Melanocyte of skin (primary cell): ENCODE results near the gene TARM1. TPM values are rescaled to one million over a fixed set of nuclear protein-coding genes. Genes with fewer than 3 reads are reported as not detected.

ENCODE experiments used
- small RNA-seq, 2 donors: library from RNA; depleted of rRNA; stranded (forward); fragments of <200 nt; gene quantifications; one replicate each; pipeline ENCODE3, GENCODE V24; 2012
- total RNA-seq, 2 donors: library from RNA; depleted of rRNA; stranded (reverse); fragments of >200 nt; gene quantifications; 2 replicates each; pipeline ENCODE4 v1.2.3, GENCODE V29; 2012

TARM1 gene
- not detected for total RNA-seq

GRCh38 chr19:54081032-54081431 is at the start of gene TARM1:
Gene TARM1, minus strand, starts transcription at chr19:54081365. Its CDS starts 25 bp downstream, at chr19:54081340.

GRCh38 chr19:54115109-54116063 is 34.2 kb upstream of the TARM1 start, which contains the start of the genes PRPF31 and TFPT:
Gene PRPF31, plus strand, starts transcription at chr19:54115754. Its CDS starts 2,525 bp downstream, at chr19:54118279.
Gene TFPT, minus strand, starts transcription at chr19:54115657. Its CDS starts 388 bp downstream, at chr19:54115269.

GRCh38 chr19:54102421-54103169 is 21.4 kb upstream of the TARM1 start, which contains the start of gene NDUFA3:
Gene NDUFA3, plus strand, starts transcription at chr19:54102855. Its CDS starts 24 bp downstream, at chr19:54102879.

GRCh38 chr19:54100561-54100960 is 19.4 kb upstream of the TARM1 start, which contains the start of gene OSCAR:
Gene OSCAR, minus strand, starts transcription at chr19:54100803. Its CDS starts 11 bp downstream, at chr19:54100792.

GRCh38 chr19:54063350-54064116 is 17.6 kb downstream of the TARM1 start, which contains the start of gene VSTM1:
Gene VSTM1, minus strand, starts transcription at chr19:54063897. Its CDS starts 120 bp downstream, at chr19:54063777.

Small RNAs within 50 kb of the gene (small RNA-seq; reads per million reads assigned to genes)
- gene AC012314.20: 0 reads per million in 2 donors

Other genes starting within 250 kb of the TARM1 start
- 1 to 10 TPM; 6.9 to 9.0 TPM for gene MYADM, start 213.5 kb downstream of the TARM1 start, total RNA-seq
- not detected for gene PRKCG, start 199.2 kb downstream of the TARM1 start, total RNA-seq
- not detected for gene CACNG7, start 172.1 kb downstream of the TARM1 start, total RNA-seq
- not detected for gene CACNG8, start 118.4 kb downstream of the TARM1 start, total RNA-seq
- not detected for gene CACNG6, start 89.7 kb downstream of the TARM1 start, total RNA-seq
- not detected for gene VSTM1, start 17.5 kb downstream of the TARM1 start, total RNA-seq
- not detected for gene OSCAR, start 19.4 kb upstream of the TARM1 start, total RNA-seq
- gene NDUFA3, start 21.5 kb upstream of the TARM1 start, total RNA-seq: 10 to 100 TPM in 1 of 2 donors, 1 to 10 TPM in 1; 8.6 to 11.3 TPM
- 10 to 100 TPM; 39.9 to 50.3 TPM for gene TFPT, start 34.3 kb upstream of the TARM1 start, total RNA-seq
- 10 to 100 TPM; 32.0 to 75.6 TPM for gene PRPF31, start 34.4 kb upstream of the TARM1 start, total RNA-seq
- gene CNOT3, start 56.4 kb upstream of the TARM1 start, total RNA-seq: 1 to 10 TPM; 8.9 to 9.7 TPM
- 1 to 10 TPM; 5.2 to 6.3 TPM for gene LENG1, start 78.4 kb upstream of the TARM1 start, total RNA-seq
- gene TMC4, start 91.8 kb upstream of the TARM1 start, total RNA-seq: 1 to 10 TPM in 1 of 2 donors, not detected in 1; 1.0 TPM
- 10 to 100 TPM; 27.9 to 28.3 TPM for gene MBOAT7, start 108.2 kb upstream of the TARM1 start, total RNA-seq
- 10 to 100 TPM; 56.4 to 87.2 TPM for gene TSEN34, start 109.9 kb upstream of the TARM1 start, total RNA-seq
- gene RPS9, start 119.5 kb upstream of the TARM1 start, total RNA-seq: 1,000 to 10,000 TPM in 1 of 2 donors, 100 to 1,000 TPM in 1; 794 to 1,187 TPM
- not detected for gene LILRB3, start 141.6 kb upstream of the TARM1 start, total RNA-seq
- gene LILRA6, start 161.4 kb upstream of the TARM1 start, total RNA-seq: not detected
- not detected for gene LILRB5, start 175.9 kb upstream of the TARM1 start, total RNA-seq
- gene LILRB2, start 199.7 kb upstream of the TARM1 start, total RNA-seq: not detected
- not detected for gene LILRA5, start 231.8 kb upstream of the TARM1 start, total RNA-seq